Head of caudate nucleus (tissue), 42 donors: ENCODE measurements around the gene DUSP22.
A peak's percentile ranks its signal among the peaks of the same experiment; 100 is the strongest.
"Not testable (repeated sequence)": the region's sequence is repeated elsewhere in the genome, so short reads cannot be mapped to it uniquely, and the experiment has no call there.

Experiments used
- DNase-seq, 42 donors: peaks; one replicate each; pipeline versions ENCODE4 v3.0.0 to v3.0.0-alpha.2; 2020 to 2021; ENCODE audit warnings: mixed read lengths in 7 of 42
- intact Hi-C: fragments of 100-400 bp; cut with DNase I; formaldehyde crosslinking; loops from one replicate; pipeline ENCODE4 v1.15.0; 2022

DUSP22 gene

DNA sequence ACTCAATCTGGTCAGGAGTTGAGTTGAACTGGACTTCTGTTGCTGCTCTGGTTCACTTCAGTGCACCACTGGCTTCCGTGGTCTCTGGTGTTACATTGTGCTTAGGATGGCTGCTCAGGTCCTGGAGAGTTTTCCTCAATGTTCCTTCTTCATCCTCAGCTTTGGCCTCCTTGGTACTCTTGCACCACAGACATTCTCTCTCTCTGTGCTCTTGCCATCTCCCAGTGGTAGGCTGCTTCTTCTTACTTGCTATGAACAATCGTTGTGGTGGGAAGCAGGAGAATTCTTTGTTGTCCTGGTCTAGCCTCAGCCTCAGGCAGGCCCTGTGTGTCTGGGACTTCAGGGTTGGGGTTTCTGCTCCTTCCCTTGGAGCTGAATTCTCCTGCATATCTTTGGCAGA lies 14.5 kb upstream of the DUSP22 start:
- intact Hi-C loops, result no loop called here
- DNase-seq, result no peak

DNA sequence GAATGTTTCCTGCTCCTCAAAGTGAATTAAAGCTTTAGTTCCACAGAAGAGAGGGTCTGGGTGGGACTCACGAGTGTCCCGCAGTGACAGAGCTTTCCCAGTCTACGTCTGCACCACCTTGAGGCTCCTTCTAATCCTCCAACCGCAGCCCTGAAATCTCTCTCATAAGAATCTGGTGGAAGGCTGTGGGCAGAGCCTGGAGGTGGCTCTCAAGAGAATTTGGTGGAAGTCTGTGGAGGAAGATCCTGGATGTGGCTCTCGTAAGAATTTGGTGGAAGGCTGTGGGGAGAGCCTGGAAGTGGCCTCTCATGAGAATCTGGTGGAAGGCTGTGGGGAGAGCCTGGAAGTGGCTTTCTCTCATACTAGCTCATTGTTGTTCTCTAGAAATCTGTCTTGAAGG lies 13.8 kb upstream of the DUSP22 start:
- no peak for DNase-seq
- intact Hi-C loops, result no loop called here

DNA sequence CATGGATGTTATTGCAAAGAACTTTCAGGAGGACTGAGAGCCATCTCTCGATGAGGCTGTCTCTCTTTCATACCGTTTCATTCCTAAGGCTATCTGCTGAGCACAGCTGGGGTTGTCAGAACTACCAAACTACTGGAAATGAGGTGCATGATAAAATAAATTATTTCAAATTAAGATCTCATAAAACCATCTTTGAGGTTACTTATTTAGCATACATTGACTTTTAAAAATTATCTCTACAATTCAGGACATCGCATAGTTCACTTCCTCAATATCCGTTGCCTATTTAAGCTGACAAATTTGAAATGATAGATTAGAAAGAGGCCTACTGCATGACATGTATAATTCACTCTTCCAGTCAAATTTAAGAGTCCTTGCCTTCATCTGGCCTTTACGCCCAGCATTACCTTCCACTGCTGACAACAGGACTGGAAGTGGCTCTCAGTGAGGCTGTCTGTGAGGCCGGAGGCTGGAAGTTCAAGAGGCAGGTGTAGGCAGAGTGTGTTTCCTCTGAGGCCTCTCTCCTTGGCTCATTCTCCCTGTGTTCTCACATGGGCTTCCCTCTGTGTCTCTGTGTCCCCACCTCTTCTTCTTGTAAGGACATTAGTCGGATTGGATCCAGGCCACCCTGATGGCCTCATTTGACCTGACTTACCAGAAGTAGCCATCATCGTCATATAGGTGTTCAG lies 12.8 kb upstream of the DUSP22 start:
- DNase-seq, result no peak
- intact Hi-C loops, result no loop called here

DNA sequence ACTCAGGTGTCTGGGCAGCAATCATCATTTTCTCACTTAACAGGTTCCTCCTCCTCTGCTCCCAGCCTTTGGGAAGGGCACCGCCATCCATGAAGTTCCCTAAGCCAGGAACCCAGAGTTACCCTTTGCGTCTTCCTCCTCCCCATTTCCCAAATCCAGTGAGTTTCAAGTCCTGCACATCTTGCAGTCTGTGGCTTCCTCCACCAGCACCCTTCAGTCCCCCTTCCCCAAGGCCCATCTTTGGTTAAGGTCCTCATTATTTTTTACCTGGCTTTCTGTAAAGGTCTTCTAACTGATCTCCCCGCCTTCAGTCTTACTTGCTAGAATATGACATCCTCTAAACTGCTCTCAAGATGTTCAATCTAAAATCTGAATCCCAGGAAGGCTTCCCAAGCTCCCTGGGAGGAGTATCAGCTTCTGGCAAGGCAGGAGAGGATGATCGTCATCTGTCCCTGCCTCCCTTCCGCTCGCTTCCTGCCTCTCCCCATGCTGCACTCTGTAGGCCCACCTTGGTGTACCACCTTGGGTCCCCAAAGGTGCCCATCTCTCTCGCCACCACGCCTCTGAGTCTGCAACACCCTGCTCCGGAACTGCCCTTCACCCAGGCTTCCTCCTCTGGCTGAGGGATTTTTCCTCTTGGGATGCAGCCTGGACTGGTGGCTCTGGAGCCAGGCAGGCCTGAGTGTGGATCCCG lies 11.4 kb upstream of the DUSP22 start:
- peak in 1 of 42 donors; percentile 25 for DNase-seq
- intact Hi-C loops, result no loop called here

DNA sequence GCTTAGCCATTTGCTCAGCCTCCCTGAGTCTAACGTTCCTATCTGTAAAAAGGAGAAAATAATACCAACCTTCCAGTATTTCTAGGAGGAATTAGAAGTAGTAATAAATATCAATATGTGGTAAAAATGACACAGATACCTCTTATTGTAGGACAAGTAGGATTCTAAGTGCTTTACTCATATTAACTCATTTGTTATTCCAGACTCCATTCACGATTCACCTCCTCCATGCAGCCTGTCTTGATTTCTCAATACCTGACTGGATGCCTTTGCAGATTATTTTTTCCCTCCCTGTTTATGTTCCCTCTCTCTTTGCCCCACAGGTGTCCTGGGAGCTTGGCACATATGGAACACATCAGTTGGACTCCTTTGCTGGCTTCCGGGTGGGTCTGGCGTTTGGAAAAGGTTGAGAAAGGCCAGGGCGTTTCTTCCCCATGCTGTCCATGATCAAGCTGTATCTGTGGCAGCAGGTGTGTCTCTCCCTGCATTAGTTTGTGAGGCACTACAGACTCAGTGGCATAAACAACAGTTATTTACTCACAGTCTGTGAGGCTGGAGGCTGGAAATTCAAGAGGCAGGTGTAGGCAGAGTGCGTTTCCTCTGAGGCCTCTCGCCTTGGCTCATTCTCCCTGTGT lies 10.7 kb upstream of the DUSP22 start:
- intact Hi-C loops, result no loop called here
- no peak for DNase-seq

DNA sequence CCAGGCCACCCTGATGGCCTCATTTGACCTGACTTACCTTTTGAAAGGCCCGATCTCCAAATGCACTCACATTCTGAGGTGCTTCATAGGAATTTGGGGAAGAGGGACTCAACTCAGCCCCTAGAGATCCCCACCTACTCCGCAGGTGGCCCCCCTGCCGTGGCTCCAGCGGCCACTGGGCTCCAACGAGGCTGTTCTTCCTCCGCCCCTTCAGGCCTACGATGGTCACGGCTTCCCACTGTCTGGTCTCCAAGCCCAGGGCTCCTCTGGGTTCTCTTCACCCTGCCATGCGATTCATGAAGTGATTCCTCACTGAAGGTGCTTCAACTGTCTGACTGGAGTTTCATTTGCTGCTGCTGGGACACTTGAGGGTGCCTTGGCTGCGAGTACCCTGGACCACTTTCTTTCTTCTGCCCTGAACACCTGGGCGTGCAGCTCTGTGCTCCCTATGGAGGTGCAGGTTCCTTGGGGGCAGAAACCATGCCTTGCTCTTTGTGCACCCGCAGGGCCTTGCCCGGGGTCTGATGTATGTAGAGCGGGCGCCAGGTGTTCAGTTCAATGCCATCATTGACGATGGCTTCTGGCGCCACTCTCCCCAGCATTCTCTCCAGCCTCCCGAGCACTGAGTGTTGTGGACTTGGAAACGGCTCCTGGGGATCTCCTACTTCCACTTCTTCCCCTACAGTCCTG lies 10.0 kb upstream of the DUSP22 start:
- intact Hi-C loops, result no loop called here
- no peak for DNase-seq

DNA sequence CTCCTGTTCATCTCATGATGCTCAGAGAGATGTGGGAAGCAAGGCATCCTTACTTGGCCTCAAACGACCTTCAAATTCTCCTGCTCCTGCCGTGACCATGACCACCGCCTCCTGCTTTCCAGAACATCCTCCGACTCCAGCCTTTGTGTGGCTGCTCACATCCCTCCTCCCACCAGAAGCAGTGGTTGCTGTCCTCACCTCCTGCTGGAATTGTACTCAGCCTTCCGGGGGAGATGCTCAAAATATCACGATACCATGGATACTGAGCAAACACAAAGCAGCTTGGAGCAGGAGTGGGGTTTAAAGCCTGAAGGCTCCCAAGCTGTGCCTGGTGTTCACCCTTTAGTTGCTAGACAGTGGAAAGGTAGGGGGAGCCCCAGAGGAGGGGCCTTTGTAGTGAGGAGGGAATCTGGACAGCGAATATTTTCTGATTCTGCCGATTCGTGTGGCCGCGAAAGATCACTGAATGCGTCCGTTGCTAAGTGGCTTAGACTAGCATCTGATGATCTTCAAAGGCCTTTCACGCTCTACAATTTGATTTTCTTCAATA lies 9.3 kb upstream of the DUSP22 start:
- intact Hi-C loops, result no loop called here
- DNase-seq, result peak in 1 of 42 donors; percentile 14

DNA sequence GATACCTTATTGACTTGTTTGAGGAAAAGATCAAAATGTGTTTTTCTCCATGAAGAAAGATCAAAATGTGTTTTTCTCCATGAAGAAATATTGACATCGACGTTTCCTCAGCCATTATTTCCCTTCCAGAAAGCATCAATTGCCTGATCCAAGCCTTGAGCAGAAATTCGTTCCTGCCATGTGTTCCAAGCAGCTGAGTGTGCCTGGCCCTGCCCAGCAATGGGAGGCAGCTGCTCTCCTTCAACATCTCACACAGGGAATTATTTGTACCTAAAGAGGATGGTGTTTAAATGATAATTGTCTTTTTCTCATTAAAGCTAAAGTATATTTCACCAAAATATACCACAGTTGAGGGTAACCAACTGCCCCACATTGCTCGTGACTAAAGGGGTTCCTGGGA lies 7.8 kb upstream of the DUSP22 start:
- no peak for DNase-seq
- intact Hi-C loops, result no loop called here

DNA sequence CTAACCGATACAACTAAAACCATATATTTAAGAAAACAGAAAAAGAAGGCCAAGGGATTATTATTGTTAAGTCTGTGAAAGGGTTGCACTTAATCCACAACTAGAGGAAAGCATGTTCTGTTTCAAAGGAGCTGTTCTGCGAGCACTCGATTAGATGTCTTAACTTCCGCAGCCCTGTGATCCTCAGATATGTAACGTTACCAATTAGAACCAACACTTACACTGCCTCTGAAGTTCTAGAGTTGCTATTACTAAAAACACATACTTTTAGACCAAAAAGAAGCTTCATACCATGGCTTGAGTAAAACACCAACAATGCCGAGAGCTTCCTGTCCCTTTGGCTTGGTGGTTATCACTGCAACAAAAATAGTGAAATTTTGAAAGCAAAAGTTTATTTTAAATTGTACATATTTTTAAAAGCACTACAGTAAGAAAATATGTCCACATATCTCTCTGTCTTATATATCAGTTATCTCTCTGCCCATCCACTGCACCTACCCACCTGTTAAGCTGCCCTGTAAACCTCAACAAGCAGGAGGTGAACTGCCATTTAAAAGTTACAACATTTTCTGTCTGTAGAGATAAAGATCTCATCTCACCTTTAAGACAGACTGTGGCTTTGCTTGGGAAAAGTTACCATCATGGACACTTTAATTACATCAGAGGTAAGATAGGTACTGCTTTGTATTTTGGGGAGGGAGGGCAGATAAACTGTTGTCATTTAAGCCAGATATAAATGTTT lies 7.1 kb upstream of the DUSP22 start:
- intact Hi-C loops, result no loop called here
- DNase-seq, result no peak

DNA sequence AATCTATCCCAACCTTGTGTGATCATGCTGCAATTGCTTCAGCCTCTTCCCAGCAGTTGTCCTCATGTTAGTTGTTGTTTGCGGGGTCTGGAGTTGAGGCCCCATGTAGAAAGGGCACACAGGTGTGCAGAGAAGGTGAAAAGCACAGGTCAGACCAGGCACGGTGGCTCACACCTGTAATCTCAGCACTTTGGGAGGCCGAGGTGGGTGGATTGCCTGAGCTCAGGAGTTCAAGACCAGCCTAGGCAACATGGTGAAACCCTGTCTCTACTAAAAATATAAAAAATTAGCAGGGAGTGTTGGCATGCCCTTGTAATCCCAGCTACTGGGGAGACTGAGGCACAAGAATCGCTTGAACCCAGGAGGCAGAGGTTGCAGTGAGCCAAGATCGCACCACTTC lies 6.4 kb upstream of the DUSP22 start:
- DNase-seq, intact Hi-C loops: not testable (repeated sequence)

DNA sequence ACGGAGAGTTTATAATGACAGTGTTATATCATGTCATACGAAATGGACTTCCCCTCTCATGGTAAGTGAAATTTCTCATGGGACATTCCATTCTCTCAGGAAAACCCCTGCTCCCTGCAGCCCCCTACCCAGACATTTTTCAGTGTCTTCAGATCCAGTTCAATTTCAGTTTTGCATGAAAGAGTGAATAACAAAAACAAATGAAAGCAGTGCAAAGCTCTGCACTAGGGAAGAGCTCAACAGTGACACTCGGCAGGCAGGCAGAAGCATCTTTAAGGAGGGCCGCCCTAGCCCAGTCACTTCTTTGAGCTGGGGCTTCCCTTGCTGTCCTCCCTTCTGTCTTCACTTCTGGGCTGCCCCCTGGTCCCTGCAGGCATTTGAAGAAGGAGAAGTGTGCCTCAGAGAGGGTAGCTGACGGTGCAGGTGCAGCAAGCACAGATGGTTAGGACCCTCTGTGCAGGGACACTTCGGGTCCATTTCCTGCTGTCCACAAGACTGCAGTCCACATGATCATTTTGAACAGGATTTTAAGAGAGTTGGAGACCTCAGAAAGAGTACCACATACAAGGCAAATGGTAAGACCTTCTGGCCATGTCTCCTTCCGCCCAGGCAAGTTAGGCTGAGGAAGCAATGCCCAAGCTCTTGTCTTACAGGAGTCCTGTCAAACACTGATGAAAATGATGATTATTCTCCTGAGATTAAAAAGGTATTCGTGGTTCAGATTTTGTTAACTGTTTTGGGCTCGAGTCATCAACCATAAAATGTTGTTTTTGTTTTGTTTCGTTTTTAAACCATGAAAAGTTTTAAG lies 5.4 kb upstream of the DUSP22 start:
- no peak for DNase-seq

DNA sequence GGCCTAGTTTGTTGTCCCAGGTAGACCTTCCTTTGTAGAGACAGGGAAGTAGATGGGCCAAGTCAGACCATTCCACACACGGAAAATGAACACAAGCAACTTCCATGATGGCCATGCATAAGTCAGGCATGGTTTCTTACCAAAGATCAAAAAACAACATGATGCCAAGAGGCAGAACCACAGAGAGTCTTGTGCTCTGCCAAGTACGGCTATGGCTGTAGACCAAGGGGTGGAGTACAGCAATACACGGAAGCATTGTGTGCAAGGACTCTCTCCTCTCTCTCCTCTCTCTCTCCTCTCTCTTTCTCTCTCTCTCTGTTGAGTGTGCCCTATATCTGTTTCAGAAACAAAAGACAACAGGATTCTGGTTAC lies 4.8 kb upstream of the DUSP22 start:
- DNase-seq, result peak in 1 of 42 donors; percentile 40
- intact Hi-C loops, result no loop called here

More for the DNA sequence above, 5.4 kb upstream of the DUSP22 start:
- intact Hi-C loops, result no loop called here

DNA sequence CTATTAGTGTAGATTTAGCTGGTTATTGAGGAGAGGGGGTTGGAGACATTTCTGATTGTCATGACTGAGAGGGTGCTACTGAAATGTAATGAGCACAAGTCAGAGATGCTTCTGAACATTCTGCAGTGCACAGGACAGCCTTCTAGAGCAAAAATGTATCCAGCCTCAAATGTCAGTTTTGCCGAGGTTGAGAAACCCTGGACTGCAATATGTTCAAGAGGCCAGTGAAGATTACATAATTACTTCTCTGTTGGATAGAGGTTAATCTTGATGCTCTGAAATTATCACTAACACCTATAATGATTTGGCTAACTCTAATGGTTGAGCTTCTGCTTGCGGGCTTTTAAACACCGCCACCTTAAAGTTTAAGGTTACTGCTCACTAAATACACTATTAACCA lies 3.4 kb upstream of the DUSP22 start:
- DNase-seq, result no peak
- intact Hi-C loops, result no loop called here

DNA sequence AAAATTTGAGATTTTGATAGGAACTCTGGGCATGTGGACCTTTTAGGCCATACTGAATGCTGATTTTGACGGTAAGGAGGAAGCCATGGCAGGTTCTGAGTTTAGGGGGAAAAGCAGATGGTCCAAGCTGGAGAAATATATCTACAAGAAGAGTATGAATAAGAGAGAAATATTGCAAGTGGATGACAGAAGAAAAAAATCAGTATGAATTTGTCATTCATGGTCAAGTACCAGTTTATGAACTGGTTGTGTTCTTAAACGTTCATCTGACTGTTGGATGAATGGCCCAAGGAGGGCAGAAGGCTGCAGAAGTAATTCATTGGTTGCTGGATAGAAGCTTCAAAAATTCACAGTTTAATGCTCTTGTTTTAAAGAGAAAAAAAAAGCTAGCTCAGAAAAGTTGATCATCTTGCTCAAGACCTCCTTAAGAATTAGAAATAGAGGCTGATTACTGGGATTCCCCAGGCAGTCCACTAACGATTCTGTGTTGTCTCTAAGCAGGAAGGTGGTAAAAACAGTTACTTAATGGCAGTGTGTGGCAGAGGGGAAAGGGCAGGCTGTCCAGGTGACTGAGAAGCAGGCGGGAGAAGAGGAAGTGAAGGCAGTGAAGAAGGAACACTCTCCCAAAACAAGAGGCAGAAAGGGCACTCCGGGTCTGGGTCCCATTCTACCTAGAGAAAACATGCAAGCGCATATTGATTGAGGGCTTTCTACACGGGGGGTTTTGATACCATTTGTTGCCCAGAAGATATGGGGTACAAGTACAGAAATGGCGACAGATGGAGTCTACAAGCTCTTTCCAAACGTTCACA lies 2.0 kb upstream of the DUSP22 start:
- peak in 1 of 42 donors; percentile 43 for DNase-seq
- intact Hi-C loops, result no loop called here

DNA sequence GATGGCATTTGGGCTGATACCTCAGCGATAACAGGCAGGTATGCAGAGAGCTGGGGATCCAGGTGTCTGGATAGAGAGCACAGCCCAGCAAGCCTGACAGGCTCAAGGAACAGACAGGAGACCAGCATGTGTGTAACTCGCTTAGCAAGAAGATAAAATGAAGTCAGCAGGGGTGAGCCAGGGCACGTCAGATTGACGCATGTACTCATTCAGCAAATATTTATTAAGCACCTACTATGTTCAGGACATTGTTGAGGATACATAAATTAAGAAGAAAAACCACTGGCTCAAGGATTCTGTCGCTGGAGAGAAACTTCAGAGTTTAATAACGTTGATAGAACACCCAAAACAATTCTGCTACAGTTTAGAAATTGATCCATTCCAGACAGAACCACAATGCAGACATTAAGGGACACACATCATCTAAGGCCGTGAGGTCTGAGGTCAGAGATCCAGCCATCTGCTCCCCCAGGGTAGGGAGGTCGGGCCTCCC lies 1.0 kb upstream of the DUSP22 start:
- intact Hi-C loops, result no loop called here
- peak in 1 of 42 donors; percentile 50 for DNase-seq

DNA sequence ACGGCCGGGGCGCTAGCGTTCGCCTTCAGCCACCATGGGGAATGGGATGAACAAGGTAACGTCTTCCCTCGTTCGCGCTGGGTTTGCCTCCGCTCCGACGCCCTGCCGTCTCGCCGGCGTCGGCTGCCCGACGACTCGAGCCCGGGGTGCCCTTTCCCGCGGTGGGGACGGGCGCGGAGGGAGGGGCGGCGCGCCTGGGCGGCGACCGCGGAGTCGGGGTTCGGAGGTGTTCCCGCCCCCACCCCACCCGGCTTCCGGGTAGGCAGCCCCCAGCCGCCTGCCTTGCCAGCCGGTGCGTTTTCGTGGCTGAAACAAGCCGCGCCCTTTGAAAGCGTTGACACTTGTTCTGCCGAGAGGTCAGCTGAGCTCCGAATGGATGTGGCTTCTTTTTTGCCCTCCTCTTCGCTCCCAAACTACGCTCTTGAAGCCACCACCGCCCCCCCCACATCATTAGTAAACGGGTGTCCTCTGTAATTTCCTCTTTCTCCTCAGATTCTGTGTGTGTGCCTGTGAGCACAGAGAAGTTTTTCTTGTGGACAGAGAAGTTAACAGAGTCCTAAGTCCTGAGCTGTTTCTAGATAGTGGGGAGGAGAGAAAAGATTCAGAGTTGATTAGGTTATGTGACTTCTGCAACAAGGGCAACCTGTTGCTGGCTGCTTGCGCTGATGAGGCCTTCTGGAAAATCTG lies 362 bp downstream of the DUSP22 start:
- peak in 36 of 42 donors; percentile 45 to 78 (median 62) for DNase-seq
- intact Hi-C loops, result no loop called here
